GM11168 (cell line): ENCODE results near the gene GLP1R.

ENCODE experiments used
- in situ Hi-C: fragments of 300-500 bp; cut with MboI; formaldehyde crosslinking; loops from one replicate; pipeline ENCODE4 v1.12.0; 2022; ENCODE audit warnings: low sequenced_read_pairs; ENCODE audit not compliant: unreplicated experiment

Gene GLP1R

DNA sequence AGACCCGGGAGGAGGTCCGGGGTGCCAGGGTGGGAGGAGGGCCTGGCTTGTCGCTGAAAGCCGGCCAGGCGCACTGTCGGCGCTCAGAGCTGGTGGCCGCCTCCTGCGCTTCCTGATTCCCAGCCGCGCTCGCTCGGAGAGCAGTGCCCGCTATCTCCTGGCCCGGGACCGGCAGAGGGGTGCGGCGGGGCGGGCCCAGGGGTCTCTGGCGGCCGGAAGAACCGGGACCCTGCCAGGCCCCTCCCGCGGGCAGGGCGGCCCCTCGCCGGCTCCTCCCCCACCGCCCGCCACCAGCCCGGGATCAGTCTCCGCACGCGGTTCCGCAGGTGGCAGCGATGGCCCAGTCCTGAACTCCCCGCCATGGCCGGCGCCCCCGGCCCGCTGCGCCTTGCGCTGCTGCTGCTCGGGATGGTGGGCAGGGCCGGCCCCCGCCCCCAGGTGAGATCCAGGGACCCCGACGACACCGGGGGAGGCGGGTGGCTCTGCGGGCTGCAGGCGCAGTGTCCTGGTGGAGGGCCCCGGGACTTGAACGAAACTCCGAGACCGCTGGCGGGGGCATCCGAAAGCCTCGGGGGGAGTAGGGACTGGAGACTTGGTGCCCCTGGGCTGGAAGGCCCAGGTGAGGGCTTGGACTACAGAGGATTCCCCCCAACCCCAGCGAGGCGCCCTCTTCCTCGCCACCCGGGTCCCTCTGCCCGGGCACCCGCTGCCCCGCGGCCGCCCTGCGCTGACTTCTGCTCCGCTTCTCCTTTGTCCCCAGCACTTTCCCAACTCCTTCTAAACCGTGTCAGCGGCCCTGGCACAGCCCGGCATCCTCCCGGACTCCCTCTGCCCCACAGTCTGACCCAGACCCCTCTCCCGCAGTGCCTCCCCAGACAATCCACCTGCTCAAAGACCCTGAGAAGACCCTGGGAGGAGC lies at the start of gene GLP1R:
Gene GLP1R, plus strand, starts transcription at position 301 of the 919 bp plus-strand sequence. Its CDS starts 60 bp downstream, at position 361.
- in situ Hi-C loops, result no loop called here

DNA sequence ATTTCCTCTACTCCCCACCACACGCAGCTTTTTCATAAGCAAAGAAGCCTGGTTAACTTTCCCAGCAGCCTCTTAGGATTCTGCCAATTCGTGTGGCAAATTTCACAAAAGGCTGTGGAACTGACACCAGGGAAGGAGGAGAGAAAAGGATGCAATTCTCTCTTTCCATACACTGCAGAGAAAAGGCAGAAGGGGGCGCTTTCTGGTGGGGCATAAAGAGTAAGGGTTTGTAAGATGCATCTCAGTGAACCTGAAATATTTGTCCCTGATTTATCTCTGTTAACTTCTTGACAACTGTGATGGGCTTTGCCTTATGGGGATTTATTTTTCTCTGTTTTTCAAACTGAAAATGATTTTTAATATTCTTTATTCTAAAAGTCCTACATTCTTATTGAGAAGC lies 45.5 kb upstream of the GLP1R start:
- in situ Hi-C loops, result no loop called here

DNA sequence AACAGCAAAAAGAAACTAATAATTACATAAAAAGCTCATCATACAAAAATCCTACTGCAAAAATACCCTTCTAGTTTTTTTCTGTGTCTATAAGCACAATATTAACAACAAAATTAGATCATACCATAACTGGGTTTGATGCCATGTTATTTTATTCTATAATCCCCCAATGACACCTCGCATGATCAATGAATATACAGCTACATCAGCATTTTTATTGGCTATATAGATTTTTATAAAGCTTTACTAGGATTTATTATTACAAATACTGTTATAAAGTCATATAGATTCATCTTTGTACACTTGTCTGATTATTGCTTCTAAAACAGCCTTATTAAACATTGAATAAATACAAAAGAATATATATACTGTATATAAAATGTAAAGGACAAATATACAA lies 45.1 kb upstream of the GLP1R start:
- in situ Hi-C loops, result no loop called here

DNA sequence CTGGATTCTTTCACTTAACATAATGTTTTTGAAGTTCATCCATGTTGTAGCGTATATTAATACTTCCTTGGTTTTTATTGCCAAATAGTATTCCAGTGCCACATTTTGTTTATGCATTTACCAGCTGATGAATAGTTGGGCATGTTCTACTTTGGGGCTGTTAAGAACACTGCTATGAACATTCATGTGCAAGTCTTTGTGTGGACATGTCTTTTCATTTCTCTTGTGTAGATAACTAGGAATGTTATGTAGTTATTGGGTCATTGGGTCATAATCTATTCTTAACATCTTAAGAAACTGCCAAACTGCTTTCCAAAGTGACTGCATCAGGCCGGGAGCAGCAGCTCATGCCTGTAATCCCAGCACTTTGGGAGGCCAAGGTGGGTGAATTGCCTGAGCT lies 43.8 kb upstream of the GLP1R start:
- in situ Hi-C loops, result no loop called here

DNA sequence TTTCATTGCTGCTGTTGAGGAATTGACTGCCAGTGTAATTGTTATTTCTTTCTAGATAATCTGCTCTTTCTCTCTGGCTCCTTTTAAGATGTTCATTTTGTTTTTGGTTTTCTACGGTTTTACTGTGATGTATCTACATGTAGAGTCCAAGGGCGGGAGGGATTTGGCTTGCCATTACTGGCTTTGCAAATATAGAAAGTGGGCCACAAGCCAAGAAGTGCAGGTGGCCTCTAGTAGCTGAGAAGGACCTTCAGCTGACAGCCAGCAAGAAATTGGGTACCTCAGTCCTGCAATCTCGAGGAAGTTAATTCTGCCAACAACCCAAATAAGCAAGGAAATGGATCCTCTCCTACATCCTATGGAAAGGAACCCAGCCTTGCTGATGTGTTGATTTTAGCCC lies 42.8 kb upstream of the GLP1R start:
- in situ Hi-C loops, result no loop called here

DNA sequence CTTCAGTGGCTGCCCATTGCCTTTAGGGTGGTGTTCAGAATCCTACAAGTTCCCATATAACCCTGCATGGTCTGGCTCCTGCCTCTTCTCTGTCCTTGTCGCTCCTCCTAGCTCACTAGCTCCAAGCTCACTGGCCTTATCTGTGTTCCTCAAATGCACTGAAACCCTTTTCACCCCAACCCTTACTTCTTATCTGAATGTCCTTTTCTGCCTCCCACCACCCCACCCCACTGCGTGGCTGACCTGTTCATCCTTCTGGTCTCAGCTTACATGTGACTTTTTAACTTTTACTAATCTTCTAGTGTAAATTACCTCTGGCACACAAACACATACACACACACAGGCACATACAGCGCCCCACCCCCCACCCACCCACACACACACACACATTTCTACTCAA lies 41.0 kb upstream of the GLP1R start:
- in situ Hi-C loops, result no loop called here

DNA sequence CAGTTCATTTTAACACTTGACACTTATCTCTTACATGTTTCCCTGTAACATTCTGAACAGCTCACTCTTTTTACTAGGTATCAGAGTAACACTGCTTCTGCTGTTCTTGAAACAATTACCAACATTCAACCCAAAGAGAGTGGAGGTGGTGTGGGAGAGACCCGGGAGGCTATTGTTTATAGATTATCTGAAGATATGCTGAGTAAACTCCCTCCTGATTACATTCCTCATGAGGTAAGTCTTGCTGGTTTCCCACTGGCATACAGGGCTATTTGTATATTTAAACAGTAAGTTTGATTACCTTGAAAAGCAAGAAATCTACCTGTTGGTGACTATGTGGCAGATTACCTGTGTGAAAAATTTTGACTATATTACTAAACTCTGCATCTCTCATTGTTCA lies 39.8 kb upstream of the GLP1R start:
- in situ Hi-C loops, result no loop called here

DNA sequence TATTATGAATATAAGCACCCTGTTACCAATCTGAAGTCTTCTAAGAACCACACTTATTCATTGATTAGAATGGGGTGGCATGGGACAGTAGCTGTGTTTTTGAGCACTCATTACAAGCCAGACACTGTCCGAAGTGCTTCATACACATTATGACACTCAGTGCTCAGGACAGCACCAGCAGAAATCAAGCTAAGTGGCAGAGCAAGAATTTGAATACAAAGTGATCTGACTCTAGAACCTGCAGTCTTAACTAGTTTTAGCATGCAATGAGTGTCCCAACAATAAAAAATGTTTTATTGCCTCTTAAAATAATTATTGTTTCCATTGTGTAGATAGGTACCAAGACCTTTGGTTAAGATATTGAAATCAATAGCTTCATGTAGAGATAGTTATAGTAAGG lies 39.1 kb upstream of the GLP1R start:
- in situ Hi-C loops, result no loop called here

DNA sequence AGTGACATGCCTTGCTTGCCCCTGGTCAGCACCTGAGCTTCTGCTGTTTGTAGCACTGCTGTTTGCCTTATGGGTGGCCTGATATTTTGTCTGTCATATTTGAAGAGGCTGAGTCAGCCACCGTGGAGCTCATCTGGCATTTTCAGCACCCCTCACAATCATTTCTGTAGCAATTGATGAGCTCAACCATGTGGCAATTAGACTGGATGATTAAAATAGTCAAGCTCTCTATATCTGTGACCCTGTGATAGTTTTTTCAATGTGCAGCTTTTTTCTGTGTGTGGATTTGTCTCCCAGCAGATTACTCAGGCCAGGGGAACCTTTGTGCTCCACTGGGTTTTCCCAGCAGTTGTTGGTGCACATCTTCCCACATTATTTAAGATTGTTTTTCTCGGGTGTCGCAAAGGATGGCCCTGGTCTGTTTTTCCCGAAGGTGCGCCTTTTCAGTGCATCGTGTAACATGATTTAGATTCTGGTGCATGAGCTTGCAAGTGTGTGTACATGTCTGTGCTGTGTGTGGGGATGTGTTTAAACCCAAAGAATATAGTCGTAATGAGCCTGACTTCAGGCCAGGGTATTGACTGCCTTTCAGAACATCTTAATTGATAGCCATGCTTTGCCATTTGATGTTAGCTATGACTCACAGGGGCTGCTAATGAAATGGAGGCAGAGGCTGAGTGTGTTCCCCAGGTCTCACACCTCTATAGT lies 31.6 kb upstream of the GLP1R start:
- in situ Hi-C loops, result no loop called here

DNA sequence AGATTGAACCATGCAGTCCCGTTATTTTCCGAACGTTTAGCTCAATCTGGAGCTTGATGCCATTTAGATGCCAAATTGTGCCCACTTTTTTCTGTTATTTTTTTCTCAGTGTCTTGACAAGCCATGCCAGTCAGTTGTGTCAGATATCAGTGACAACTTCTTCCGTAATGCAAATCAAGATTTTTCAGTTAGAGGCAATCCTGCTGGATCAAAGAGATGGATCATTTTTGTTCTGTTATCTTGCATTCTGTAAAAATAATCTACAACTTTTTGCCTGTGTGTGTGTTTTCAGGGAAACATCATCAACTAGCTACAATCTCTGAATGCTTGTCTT lies 31.1 kb upstream of the GLP1R start:
- in situ Hi-C loops, result no loop called here

DNA sequence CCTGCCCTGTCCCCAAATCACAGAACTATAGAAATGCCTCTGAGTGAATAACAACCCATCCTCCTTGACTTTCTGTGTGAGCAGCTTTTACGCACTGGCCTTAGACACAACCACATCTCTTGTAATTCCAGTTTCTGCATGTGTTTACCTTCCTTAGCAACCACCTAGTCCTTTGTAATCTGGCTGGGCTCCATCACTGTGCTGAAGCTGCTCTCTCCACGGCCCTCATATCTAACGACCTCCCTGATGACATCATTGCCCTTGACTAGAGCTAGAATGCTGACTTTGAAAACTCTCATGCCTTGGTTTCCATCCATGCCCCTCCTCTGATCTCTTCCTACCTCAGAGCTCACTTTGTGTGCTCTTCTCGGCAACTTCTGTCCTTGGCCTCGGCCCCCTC lies 30.5 kb upstream of the GLP1R start:
- in situ Hi-C loops, result no loop called here

DNA sequence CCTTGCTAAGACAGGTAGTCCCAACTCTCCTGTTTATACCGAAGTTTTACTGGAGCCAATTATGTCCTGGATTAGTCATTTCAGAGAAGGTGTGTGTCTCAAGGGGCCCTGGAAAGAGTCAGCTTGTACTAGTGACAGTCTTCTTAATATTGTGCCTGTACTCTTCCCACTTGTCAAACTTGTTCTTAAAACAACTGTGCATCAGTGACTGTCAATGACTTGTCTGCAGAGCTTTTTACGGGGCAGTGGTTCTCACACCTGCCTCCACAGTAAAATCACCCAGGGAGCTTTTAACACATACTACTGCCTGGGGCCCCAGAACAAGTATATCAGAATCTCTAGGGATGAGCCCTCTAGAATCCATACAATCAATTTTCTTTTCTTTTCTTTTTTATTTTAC lies 28.4 kb upstream of the GLP1R start:
- in situ Hi-C loops, result no loop called here

DNA sequence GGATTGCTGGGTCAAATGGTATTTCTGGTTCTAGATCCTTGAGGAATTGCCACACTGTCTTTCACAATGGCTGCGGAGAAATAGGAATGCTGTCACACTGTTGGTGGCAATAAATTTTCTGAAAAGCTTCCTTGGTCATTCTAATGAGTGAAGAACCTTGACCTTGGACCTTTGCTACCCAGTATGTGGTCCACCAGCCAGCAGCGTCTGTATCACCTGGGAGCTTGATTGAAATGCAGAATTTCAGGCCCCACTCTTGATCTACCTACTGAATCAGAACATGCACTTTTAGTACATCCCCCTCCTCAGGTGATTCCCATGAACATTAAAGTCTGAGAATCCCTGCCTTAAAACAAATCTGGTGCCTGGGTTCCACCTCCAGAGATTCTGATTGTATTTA lies 27.5 kb upstream of the GLP1R start:
- in situ Hi-C loops, result no loop called here

DNA sequence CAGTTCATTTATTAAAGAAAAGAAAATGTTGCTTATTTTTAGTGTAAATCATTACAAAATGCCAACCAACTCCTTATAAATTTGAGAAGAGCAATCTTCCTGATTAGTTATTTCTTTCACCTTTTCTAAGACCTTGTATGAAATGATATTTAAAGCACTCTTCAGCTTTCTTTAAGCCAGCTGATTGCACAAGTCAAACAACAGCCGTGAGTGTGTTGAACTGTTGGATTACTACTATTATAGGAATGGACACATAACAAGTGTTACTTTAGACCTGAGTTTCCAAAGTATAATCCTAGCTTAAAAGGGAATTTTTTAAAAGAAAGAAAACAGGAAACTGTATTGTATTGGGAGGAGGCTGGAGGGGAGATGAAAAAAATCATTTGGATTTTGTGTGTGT lies 26.8 kb upstream of the GLP1R start:
- in situ Hi-C loops, result no loop called here

DNA sequence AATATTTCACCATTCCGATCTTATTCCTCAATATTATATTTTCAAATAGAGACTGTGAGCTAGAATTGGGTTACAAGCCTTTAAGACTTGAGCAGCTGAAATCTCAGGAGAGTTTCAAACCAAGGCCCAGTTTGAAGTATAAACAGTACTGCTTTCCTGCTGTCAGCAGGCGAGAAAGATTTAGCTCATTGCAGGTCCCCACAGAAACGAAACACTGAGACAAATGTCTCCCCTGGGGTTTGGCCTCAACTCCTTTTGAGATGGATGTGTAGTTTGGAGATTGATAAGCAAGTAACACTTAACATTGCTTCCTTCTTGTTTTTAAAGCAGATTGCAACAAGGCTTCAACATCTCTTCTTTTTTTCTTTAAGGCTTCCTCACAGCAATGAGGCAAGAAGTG lies 22.4 kb upstream of the GLP1R start:
- in situ Hi-C loops, result no loop called here

DNA sequence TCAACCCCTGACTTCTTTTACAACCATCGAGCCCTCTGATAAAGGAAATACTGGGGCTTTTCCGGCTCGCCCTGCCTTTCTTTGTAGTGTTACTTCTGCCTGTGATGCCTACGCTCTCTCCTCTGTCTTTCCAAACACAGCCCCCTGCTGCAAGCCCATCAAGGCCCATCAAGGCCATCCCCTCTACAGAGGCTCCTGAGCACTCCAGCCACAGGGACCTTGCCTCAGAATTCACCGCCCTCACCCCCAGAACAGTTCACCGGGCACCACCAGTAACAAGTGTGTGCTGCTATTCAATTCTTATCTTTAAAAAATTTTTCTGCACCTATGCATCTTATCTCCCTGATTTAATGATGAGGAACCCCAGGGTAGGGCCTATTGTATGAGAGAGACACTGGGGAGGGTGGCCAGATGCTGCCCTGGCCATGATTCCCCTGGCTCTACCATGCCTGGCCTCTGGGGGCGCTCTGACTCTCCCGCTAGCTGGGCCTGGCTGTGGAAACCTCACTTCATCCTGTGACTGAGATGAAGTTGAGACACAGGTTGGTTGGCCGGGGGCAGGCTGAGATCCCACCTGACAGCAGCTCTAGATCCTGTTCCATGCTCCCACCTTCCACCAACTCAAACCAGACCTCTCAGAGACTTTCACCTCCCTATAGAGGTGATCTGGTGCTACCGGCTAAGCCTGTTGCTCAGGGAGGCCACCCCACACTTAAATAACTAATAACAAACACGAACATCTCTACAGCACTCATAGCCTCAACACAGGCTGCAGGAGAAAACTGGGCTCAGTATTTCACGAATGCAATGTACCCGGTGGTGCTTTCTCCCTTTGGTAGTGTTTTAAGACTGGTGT lies 19.2 kb upstream of the GLP1R start:
- in situ Hi-C loops, result no loop called here

DNA sequence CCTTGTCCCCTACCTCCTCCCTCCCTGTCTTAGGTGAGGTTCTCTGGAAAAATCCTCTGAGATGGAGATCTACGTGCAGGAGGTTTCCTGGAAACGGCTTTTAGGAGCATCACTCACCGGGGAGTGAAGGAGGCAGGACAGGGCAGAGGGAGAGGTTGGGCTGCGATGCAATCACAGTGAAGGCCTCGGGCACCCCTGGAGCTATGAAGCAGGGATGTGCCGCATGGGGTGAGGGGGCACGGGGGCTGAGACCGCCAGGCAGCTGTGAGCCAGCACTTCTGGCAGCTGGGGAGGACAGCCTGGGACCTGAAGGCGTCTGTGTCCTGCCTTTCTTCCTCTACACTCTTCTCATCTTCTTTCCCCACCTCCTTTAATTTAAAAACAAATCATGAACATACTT lies 12.9 kb upstream of the GLP1R start:
- in situ Hi-C loops, result no loop called here

DNA sequence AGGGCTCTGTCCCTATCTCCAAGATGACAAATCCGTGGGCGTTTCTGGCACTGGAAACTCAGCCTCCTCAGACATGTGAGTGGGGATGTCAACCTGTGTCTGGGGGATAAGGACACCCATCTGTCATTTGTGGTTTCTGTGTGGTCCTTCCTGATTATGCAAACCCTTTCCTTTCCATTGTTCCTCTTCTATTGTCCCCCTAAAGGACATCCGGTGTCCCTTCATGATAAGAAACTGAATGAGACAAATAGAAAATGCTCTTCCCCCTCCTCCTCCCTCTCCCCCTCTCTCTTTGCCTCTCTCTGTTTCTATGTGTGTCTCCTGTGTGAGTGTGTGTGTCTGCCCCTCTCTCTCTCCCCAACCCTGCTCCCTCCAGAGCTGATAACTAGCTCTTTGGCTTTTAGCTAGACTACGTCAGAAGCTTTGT lies 11.5 kb upstream of the GLP1R start:
- in situ Hi-C loops, result no loop called here

DNA sequence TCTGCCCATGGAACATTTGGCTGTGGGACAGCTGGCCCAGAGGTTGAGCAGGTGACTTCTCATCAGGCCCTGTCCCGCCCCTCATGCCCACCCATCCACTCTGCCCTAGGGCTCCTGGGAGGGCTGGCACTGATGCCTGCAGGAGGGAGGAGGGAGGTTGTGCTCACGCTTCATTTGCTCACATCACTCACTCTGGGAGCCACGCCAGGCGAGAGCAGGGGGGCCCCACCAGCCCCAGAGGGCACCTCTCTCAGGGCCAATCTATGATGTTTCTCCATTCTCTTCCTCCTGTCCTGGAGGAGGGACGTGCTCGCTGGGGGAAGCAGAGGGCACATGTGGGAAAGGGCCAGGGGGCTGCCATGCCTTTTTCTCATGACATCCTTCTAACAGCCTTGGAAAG lies 10.9 kb upstream of the GLP1R start:
- in situ Hi-C loops, result no loop called here

DNA sequence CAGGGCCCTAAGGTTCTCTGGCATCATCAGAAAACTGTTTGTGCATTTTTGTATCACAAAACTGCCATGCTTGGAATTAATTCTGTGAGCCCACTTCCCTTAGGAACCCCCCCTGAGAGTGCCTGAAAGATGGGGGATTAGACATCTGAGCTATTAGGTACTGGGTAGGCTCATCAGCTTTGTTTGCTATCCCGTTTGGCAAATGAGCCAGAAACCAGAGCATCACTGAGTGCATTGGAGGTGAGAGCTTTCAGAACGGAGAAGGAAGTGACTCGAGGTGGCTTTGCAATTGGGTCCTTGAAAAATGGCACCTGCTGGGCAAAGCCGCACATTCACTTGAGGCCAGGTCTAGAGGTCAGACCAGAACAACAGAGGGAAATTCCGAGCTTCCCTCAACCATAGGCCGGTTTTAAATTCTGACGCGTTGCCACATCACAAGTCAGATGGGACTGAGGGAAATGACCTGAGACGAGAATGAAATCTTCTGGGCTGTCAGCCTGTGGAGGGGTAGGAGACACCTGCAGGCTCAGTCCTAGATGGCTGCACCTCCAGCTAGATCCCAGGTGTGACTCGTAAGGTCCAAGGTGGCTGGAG lies 8.4 kb upstream of the GLP1R start:
- in situ Hi-C loops, result no loop called here

DNA sequence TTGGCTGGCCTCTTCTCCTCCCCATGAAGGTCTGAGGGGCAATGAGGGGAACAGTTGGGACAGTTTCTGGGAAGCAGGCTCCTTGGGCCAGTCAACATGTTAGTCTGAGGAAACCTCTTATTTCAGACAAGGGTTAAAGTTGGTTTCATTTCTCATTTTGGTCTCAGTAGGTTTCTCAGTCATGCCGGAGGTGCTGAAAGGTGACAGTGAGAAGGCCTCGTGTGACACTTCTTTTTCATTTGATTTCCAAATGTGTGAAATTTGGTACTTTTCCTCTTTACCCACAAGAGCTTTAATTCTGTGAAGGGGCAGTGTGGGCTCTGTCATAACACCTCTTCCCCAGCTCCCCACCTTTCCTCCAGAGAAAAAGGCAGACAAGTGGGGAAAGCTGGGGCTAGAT lies 7.5 kb upstream of the GLP1R start:
- in situ Hi-C loops, result no loop called here
